ENCODE results near the gene SCPEP1. TPM values are rescaled to one million over a fixed set of nuclear protein-coding genes. Genes with fewer than 3 reads are reported as not detected.

The SCPEP1 gene
- total RNA-seq, 1 donor from 2014 or later = 69.5 TPM

- Histone ChIP-seq H3K27ac (no peak overlapping the region), H3K9me3 (no peaks in the 10 kb centered on the region), H3K36me3 (no peaks in the 10 kb centered on the region), H3K27me3 (no peaks in the 10 kb centered on the region), H3K4me3 (no peak overlapping the region), H3K4me1 (peaks cover under 1% of the 10 kb centered on the region)
- peak in 1 of 2 donors; percentile 60 for TF ChIP-seq POLR2AphosphoS5 (IDR thresholded peaks at IDR 0.05; ENCODE audit: insufficient read depth in 1 of 2, low read depth in 1 of 2)
- no peak for TF ChIP-seq POLR2A (IDR thresholded peaks at IDR 0.05)
- no peak for TF ChIP-seq CTCF (IDR thresholded peaks at IDR 0.05)
- no peak for DNase-seq (ENCODE audit: extremely low spot score in 2 of 2)
- intact Hi-C loops (cut with DNase I) = no loop called here
These were observed 4.4 kb upstream of the SCPEP1 start for GRCh38 chr17:56973520-56973919.

GRCh38 chr17:56974055-56974454 lies 3.9 kb upstream of the SCPEP1 start:
- H3K36me3 ChIP-seq = no peaks in the 10 kb centered on the region
- peaks cover 6% of the 10 kb centered on the region for H3K4me1 ChIP-seq
- DNase-seq (ENCODE audit: extremely low spot score in 2 of 2) = no peak
- intact Hi-C loops (cut with DNase I) = no loop called here
- no peak for TF ChIP-seq CTCF (IDR thresholded peaks at IDR 0.05)
- no peak for TF ChIP-seq POLR2A (IDR thresholded peaks at IDR 0.05)
- no peak for TF ChIP-seq POLR2AphosphoS5 (IDR thresholded peaks at IDR 0.05; ENCODE audit: insufficient read depth in 1 of 2, low read depth in 1 of 2)
- no peaks in the 10 kb centered on the region for H3K27me3 ChIP-seq
- H3K4me3 ChIP-seq = no peak overlapping the region
- no peak overlapping the region for H3K27ac ChIP-seq
- no peaks in the 10 kb centered on the region for H3K9me3 ChIP-seq

- TF ChIP-seq CTCF (IDR thresholded peaks at IDR 0.05) = no peak
- TF ChIP-seq POLR2AphosphoS5 (IDR thresholded peaks at IDR 0.05; ENCODE audit: insufficient read depth in 1 of 2, low read depth in 1 of 2) = no peak
- TF ChIP-seq POLR2A (IDR thresholded peaks at IDR 0.05) = no peak
- intact Hi-C loops (cut with DNase I) = loop anchor here (5.0 kb wide), 1 partner anchor 1542 kb away; no protein-coding TSS in a partner anchor
- peaks cover 15% of the 10 kb centered on the region for H3K4me1 ChIP-seq
These were observed 2.3 kb upstream of the SCPEP1 start for GRCh38 chr17:56975656-56976055.

GRCh38 chr17:56976941-56977608 lies 856 bp upstream of the SCPEP1 start:
- Histone ChIP-seq H3K36me3 (no peaks in the 10 kb centered on the region), H3K4me3 (peak overlapping the region; percentile 45 to 59), H3K27me3 (no peaks in the 10 kb centered on the region), H3K9me3 (no peaks in the 10 kb centered on the region), H3K27ac (no peak overlapping the region), H3K4me1 (peaks cover 19% of the 10 kb centered on the region)
- TF ChIP-seq CTCF (IDR thresholded peaks at IDR 0.05) (no peak), POLR2AphosphoS5 (IDR thresholded peaks at IDR 0.05; ENCODE audit: insufficient read depth in 1 of 2, low read depth in 1 of 2) (no peak), POLR2A (IDR thresholded peaks at IDR 0.05) (no peak)
- no peak for DNase-seq (ENCODE audit: extremely low spot score in 2 of 2)
- intact Hi-C loops (cut with DNase I) = loop anchor here (5.0 kb wide), 1 partner anchor 1540 kb away; no protein-coding TSS in a partner anchor

More at GRCh38 chr17:56975656-56976055, 2.3 kb upstream of the SCPEP1 start:
- H3K36me3 ChIP-seq = no peaks in the 10 kb centered on the region
- H3K27ac ChIP-seq = no peak overlapping the region
- H3K4me3 ChIP-seq = no peak overlapping the region
- no peak for DNase-seq (ENCODE audit: extremely low spot score in 2 of 2)
- H3K27me3 ChIP-seq = no peaks in the 10 kb centered on the region
- H3K9me3 ChIP-seq = no peaks in the 10 kb centered on the region

- intact Hi-C loops (cut with DNase I) = loop anchor here (5.0 kb wide), 1 partner anchor 1539 kb away; no protein-coding TSS in a partner anchor
- H3K9me3 ChIP-seq = no peaks in the 10 kb centered on the region
- no peak for DNase-seq (ENCODE audit: extremely low spot score in 2 of 2)
- peaks cover 23% of the 10 kb centered on the region for H3K4me1 ChIP-seq
- H3K4me3 ChIP-seq = peak overlapping the region; percentile 45 to 59
- TF ChIP-seq POLR2AphosphoS5 (IDR thresholded peaks at IDR 0.05; ENCODE audit: insufficient read depth in 1 of 2, low read depth in 1 of 2) = no peak
- TF ChIP-seq CTCF (IDR thresholded peaks at IDR 0.05) = no peak
- TF ChIP-seq POLR2A (IDR thresholded peaks at IDR 0.05) = no peak
- H3K36me3 ChIP-seq = no peaks in the 10 kb centered on the region
- peak overlapping the region; percentile 68 for H3K27ac ChIP-seq
- no peaks in the 10 kb centered on the region for H3K27me3 ChIP-seq
These were observed 635 bp downstream of the SCPEP1 start for GRCh38 chr17:56978441-56979090.
